Urinary bladder (tissue), 4 donors: ENCODE data around the gene LRRIQ3. TPM values are rescaled to one million over a fixed set of nuclear protein-coding genes. Genes with fewer than 3 reads are reported as not detected.
"Not testable (repeated sequence)": the region's sequence is repeated elsewhere in the genome, so short reads cannot be mapped to it uniquely, and the experiment has no call there.

Experiments
- DNase-seq: peaks from one replicate; pipeline ENCODE4 v3.0.0-alpha.2; 2015; ENCODE audit errors: extremely low spot score
- H3K27ac ChIP-seq: one replicate; pipeline ENCODE4 v1.5.1; 2013; ENCODE audit warnings: low read depth, mild to moderate bottlenecking, moderate library complexity
- H3K36me3 ChIP-seq: one replicate; pipeline ENCODE4 v1.6.1; 2013; ENCODE audit warnings: mild to moderate bottlenecking, moderate library complexity; ENCODE audit not compliant: insufficient read depth
- H3K4me1 ChIP-seq: one replicate; pipeline ENCODE4 v1.6.1; 2013; ENCODE audit warnings: mild to moderate bottlenecking, moderate library complexity; ENCODE audit not compliant: insufficient read depth
- H3K4me3 ChIP-seq: one replicate; pipeline ENCODE4 v1.5.1; 2013; ENCODE audit warnings: low read depth, low read length
- WGBS: extraction: QIAGEN DNeasy Blood & Tissue Kit; methylation state at CpG from one replicate; pipeline ENCODE4 v1.1.7; 2013; 5-methylcytosine and 5-hydroxymethylcytosine counted together
- polyA plus RNA-seq: library from polyadenylated mRNA; stranded (reverse); fragments of 200-250 nt; gene quantifications from one replicate; pipeline ENCODE4 v1.2.3, GENCODE V29; 2013
- total RNA-seq: library from RNA; depleted of rRNA; stranded (reverse); fragments of >200 nt; gene quantifications from one replicate; pipeline ENCODE4 v1.2.3, GENCODE V29; 2014
- donor health status: healthy with polysubstance abuse.
- donor health status: healthy.

Gene LRRIQ3
- total and polyA plus RNA-seq, 2 donors: 0.23 to 2.0 TPM

- no peaks in the 10 kb centered on the region for H3K36me3 ChIP-seq
- no peak overlapping the region for H3K4me3 ChIP-seq
- DNase-seq: no peak
- no peak overlapping the region for H3K27ac ChIP-seq
- H3K4me1 ChIP-seq: no peaks in the 10 kb centered on the region
These were observed 2.6 kb downstream of the LRRIQ3 start for GRCh38 chr1:74195339-74195738.

DNA sequence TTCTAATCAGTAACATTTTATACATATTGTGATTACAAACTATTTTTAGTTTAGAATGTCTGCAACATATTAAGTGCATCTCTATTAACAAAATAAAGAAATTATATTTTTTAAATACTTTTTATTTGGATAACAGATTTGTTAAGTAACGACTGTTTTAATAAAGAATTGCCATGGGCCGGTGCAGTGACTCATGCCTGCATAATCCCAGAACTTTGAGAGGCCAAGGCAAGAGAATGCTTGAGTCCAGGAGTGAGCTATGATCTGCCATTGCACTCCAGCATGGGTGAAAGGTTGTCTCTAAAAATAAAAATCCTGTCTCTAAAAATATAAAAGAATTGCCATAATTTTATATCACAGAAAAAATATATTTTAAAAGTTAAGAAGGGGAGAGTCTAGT, 4.1 kb downstream of the LRRIQ3 start:
- Histone ChIP-seq H3K4me1 (no peaks in the 10 kb centered on the region), H3K36me3 (no peaks in the 10 kb centered on the region), H3K27ac (no peak overlapping the region), H3K4me3 (no peak overlapping the region)
- 37% methylated on average over 2 of the region's 2 CpGs for WGBS
- DNase-seq: no peak

- Histone ChIP-seq H3K4me3 (no peak overlapping the region), H3K27ac (no peak overlapping the region), H3K36me3 (no peaks in the 10 kb centered on the region), H3K4me1 (no peaks in the 10 kb centered on the region)
- no peak for DNase-seq
These were observed 17.5 kb downstream of the LRRIQ3 start for GRCh38 chr1:74180490-74180889.

GRCh38 chr1:74174423-74174822, 23.6 kb downstream of the LRRIQ3 start:
- H3K36me3 ChIP-seq, H3K27ac ChIP-seq, H3K4me3 ChIP-seq, H3K4me1 ChIP-seq, DNase-seq: not testable (repeated sequence)
- 98% methylated on average over 1 of the region's 1 CpG for WGBS

GRCh38 chr1:74162333-74162732, 35.6 kb downstream of the LRRIQ3 start:
- 65% methylated on average over 5 of the region's 5 CpGs for WGBS
- Histone ChIP-seq H3K27ac (no peak overlapping the region), H3K4me1 (no peaks in the 10 kb centered on the region), H3K4me3 (no peak overlapping the region), H3K36me3 (no peaks in the 10 kb centered on the region)
- no peak for DNase-seq

GRCh38 chr1:74161497-74161896, 36.5 kb downstream of the LRRIQ3 start:
- no peak for DNase-seq
- Histone ChIP-seq H3K36me3 (no peaks in the 10 kb centered on the region), H3K4me3 (no peak overlapping the region)

GRCh38 chr1:74160046-74160445, 37.9 kb downstream of the LRRIQ3 start:
- WGBS: 61% methylated on average over 2 of the region's 2 CpGs
- Histone ChIP-seq H3K4me1 (no peaks in the 10 kb centered on the region), H3K4me3 (no peak overlapping the region), H3K27ac (no peak overlapping the region), H3K36me3 (no peaks in the 10 kb centered on the region)
- DNase-seq: no peak

More at GRCh38 chr1:74161497-74161896, 36.5 kb downstream of the LRRIQ3 start:
- no peaks in the 10 kb centered on the region for H3K4me1 ChIP-seq
- H3K27ac ChIP-seq: no peak overlapping the region

- Histone ChIP-seq H3K4me1 (no peaks in the 10 kb centered on the region), H3K4me3 (no peak overlapping the region), H3K36me3 (peaks cover 2% of the 10 kb centered on the region), H3K27ac (no peak overlapping the region)
- 90% methylated on average over 4 of the region's 4 CpGs for WGBS
- DNase-seq: no peak
These were observed 52.9 kb downstream of the LRRIQ3 start for GRCh38 chr1:74145086-74145485.

- 92% methylated on average over 4 of the region's 4 CpGs for WGBS
- not testable (repeated sequence) for H3K4me3 ChIP-seq, H3K27ac ChIP-seq, H3K36me3 ChIP-seq, DNase-seq, H3K4me1 ChIP-seq
These were observed 80.6 kb downstream of the LRRIQ3 start for GRCh38 chr1:74117370-74117769.

DNA sequence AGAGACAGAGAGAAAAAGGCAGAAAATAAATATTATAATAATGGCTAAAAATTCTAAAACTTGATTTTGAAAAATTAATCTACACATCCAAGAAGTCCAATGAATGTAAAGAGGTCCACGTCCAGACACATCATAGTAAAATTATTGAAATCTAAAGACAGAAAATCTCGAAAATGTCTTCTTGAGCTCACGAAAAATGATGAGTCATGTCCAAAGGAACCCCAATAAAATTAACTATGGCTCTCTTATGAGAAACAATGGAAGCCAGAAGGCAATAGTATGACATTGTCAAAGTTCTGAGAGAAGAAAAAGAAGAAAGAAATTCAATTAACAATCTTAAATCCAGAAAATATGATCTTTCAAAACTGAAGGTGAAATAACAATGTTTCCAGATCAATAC, 84.6 kb downstream of the LRRIQ3 start:
- Histone ChIP-seq H3K4me3 (no peak overlapping the region), H3K27ac (no peak overlapping the region), H3K36me3 (no peaks in the 10 kb centered on the region), H3K4me1 (no peaks in the 10 kb centered on the region)
- 72% methylated on average over 3 of the region's 3 CpGs for WGBS
- DNase-seq: no peak

GRCh38 chr1:74107394-74107793, 90.6 kb downstream of the LRRIQ3 start:
- no peak for DNase-seq
- Histone ChIP-seq H3K4me1 (no peaks in the 10 kb centered on the region), H3K4me3 (no peak overlapping the region), H3K36me3 (no peaks in the 10 kb centered on the region), H3K27ac (no peak overlapping the region)

GRCh38 chr1:74091371-74091770, 106.6 kb downstream of the LRRIQ3 start:
- no peak for DNase-seq
- Histone ChIP-seq H3K4me3 (no peak overlapping the region), H3K4me1 (no peaks in the 10 kb centered on the region), H3K36me3 (no peaks in the 10 kb centered on the region), H3K27ac (no peak overlapping the region)
- WGBS: 82% methylated on average over 1 of the region's 1 CpG

GRCh38 chr1:74083128-74083527, 114.8 kb downstream of the LRRIQ3 start:
- Histone ChIP-seq H3K27ac (no peak overlapping the region), H3K4me1 (no peaks in the 10 kb centered on the region), H3K36me3 (no peaks in the 10 kb centered on the region), H3K4me3 (no peak overlapping the region)
- WGBS: 75% methylated on average over 1 of the region's 1 CpG
- no peak for DNase-seq

DNA sequence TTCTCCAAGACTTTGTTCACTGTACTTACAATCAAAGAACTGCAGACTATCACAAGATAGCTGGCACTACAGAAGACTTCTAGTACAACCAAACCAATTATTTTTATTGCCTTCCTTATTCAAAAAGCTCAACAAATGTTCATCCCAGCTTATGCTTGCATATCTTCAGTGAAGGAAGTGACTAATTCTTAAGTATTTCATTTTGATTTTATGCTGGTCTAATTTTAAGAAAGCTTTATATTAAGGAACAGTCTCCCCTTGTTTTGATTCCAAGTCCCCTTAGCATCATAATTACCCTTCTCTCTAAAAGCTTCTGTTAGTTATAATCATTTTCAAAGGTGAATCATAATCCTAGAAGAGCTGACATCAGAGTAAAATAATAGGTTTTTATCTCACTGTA, 132.9 kb downstream of the LRRIQ3 start:
- no peak overlapping the region for H3K4me3 ChIP-seq
- H3K4me1 ChIP-seq: no peaks in the 10 kb centered on the region
- no peak overlapping the region for H3K27ac ChIP-seq
- DNase-seq: no peak
- H3K36me3 ChIP-seq: no peaks in the 10 kb centered on the region

DNA sequence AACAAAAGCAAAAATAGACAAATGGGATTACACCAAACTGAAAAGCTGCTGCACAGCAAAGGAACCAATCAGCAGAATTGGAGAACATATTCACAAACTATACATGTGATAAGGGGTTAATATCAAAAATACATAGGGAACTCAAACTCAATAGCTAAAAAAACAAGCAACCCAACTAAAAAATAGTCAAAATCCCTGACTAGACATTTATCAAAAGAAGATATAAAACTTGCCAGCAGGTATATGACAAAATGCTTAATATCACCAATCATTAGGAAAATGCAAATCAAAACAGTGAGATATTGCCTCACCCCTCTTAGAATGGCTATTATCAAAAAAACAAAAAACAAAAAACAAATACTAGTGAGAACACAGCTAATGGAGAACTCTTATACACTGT, 140.3 kb downstream of the LRRIQ3 start:
- Histone ChIP-seq H3K4me1 (no peaks in the 10 kb centered on the region), H3K27ac (no peak overlapping the region), H3K36me3 (no peaks in the 10 kb centered on the region), H3K4me3 (no peak overlapping the region)
- DNase-seq: no peak
